22Rv1 (cell line): ENCODE data around the gene CDYL.

Source experiments
- CTCF ChIP-seq: fragments of 450-650 bp; IDR thresholded peaks from 2 replicates; pipeline ENCODE4 v1.5.1; 2017; ENCODE audit warnings: mild to moderate bottlenecking
- ZFX ChIP-seq: fragments of 450-650 bp; IDR thresholded peaks from 2 replicates; pipeline ENCODE4 v1.6.1; 2017; ENCODE audit warnings: antibody characterized with exemption, borderline replicate concordance

DNA sequence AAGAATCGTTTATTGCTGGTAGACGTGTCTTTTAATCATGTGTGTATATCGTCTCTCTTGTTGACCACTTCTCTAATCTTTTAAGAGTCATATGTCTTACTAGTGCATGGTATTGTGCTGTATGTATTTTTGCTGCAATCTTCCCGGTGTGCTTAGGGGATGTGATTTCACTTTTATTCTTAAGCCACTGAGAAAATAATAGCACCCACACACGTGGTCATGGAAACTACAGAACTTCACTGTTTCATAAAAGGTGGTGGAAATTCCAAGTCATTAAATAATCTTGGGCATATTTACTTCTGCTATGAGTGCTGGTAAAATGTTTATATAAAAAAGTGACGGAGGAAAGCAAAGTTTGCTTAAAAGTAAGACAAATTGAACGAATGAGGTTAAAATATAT, 3.0 kb upstream of the CDYL start:
- TF ChIP-seq ZFX (no peak), CTCF (no peak)
